Esophagus squamous epithelium (tissue), 5 donors: ENCODE data around the gene GFI1B. TPM values are rescaled to one million over a fixed set of nuclear protein-coding genes. Genes with fewer than 3 reads are reported as not detected.

ENCODE experiments used
- DNase-seq: peaks from one replicate; lab custom pipeline; 2025; lab: John Stamatoyannopoulos, UW
- H3K27ac ChIP-seq, 4 donors: fragments of 200-600 bp; sonication (generic); one replicate each; pipeline ENCODE4 v1.5.1; 2016 to 2019; ENCODE audit warnings: mild to moderate bottlenecking in 1 of 4
- H3K27me3 ChIP-seq, 4 donors: fragments of 200-600 bp; sonication (generic); 1 replicate in 3 of 4; 2 replicates in 1 of 4; pipeline versions ENCODE4 v1.5.1 to v1.6.0; 2017 to 2021; ENCODE audit warnings: antibody characterized with exemption in 1 of 4
- H3K36me3 ChIP-seq, 3 donors: fragments of 200-600 bp; sonication (generic); one replicate each; pipeline ENCODE4 v1.5.1; 2016 to 2019
- H3K4me1 ChIP-seq, 3 donors: fragments of 200-600 bp; sonication (generic); one replicate each; pipeline ENCODE4 v1.5.1; 2017 to 2019
- H3K4me3 ChIP-seq, 4 donors: fragments of 200-600 bp; sonication (generic); 1 replicate in 3 of 4; 2 replicates in 1 of 4; pipeline ENCODE4 v1.5.1; 2016 to 2019; ENCODE audit warnings: mild to moderate bottlenecking in 2 of 4, moderate library complexity in 1 of 4
- H3K9me3 ChIP-seq, 3 donors: fragments of 200-600 bp; sonication (generic); one replicate each; pipeline ENCODE4 v1.5.1; 2016 to 2019
- POLR2A ChIP-seq, 4 donors: fragments of 450-650 bp; IDR thresholded peaks; one replicate each; pipeline ENCODE4 v1.6.1; 2017; ENCODE audit warnings: antibody characterized with exemption in 4 of 4, mild to moderate bottlenecking in 4 of 4, moderate library complexity in 3 of 4
- WGBS, 2 donors: methylation state at CpG; one replicate each; pipeline ENCODE4 v1.1.5; 2018; 5-methylcytosine and 5-hydroxymethylcytosine counted together
- intact Hi-C: fragments of 100-400 bp; cut with DNase I; formaldehyde crosslinking; loops from one replicate; pipeline ENCODE4 v1.15.0; 2022
- total RNA-seq, 4 donors: library from RNA; depleted of rRNA; stranded (reverse); fragments of >200 nt; gene quantifications; one replicate each; pipeline ENCODE4 v1.1.0, GENCODE V29; 2016
- TF ChIP-seq, protein P1 (sequence below), 6 experiments: fragments of 450-650 bp in 4 of 6; fragments of 200-600 bp in 2 of 6; sonication (generic) in 2 of 6; IDR thresholded peaks; one replicate each; pipeline ENCODE4 v1.5.1; 2016 to 2019; ENCODE audit warnings: antibody characterized with exemption in 6 of 6, mild to moderate bottlenecking in 4 of 6, moderate library complexity in 4 of 6
- donor health status: DM: yes; HTN: yes; CAD: no.

GFI1B gene
- under 1 TPM in 1 of 4 donors, not detected in 3; 0.57 TPM for total RNA-seq

DNA sequence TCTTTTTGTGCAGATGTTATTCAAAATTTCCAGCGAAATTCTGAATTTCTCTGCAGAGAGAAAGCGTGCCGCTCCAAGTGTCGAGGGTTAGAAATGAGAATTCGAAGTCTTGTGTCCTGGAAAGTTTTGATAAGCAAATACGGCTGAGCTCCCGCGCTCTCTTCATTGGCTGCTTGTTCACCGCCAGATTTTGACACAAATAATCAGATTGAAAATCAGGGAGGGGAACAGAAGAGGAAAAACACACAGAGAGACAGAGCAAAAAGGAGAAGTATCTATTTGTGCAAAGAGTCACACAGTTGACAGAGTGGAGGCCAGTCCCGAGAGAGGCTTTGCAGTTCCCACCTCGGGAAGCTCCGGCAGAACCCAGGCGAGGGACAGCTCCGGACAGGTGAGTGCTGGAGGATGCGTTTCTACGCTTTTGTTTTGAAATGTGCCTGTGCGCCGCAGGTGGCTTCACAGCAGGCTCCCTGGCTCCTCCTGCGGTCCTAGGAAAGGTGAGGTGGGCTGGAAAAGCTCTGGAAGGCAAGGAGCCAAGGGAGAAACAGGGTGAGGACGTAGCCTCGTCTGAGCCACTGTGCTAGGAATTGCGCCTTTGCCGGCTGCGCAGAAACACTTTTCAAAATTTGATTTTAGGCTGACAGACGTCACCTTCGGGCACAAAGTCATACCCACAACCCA lies at the start of gene GFI1B:
TSS of gene GFI1B (plus strand) at position 244 of the 681 bp plus-strand sequence. CDS start 7,985 bp downstream, outside the sequence.
- Histone ChIP-seq H3K4me1 (peaks cover 0 to 14% (median 4%) of the 10 kb centered on the region in 3 donors), H3K27me3 (peaks cover 0 to 86% (median 7%) of the 10 kb centered on the region in 4 donors), H3K36me3 (no peaks in the 10 kb centered on the region), H3K4me3 (no peak within 1 kb of the TSS), H3K9me3 (no peaks in the 10 kb centered on the region), H3K27ac (no peak within 1 kb of the TSS)
- WGBS, 2 donors, result 33 to 35% methylated on average over 25 to 26 of the region's 26 CpGs
- intact Hi-C loops, result loop anchor here (10.0 kb wide), 1 partner anchor 74 kb away; no protein-coding TSS in a partner anchor
- no peak for DNase-seq
- TF ChIP-seq POLR2A (IDR thresholded peaks at IDR 0.05), result no peak
- TF ChIP-seq, protein P1, sequence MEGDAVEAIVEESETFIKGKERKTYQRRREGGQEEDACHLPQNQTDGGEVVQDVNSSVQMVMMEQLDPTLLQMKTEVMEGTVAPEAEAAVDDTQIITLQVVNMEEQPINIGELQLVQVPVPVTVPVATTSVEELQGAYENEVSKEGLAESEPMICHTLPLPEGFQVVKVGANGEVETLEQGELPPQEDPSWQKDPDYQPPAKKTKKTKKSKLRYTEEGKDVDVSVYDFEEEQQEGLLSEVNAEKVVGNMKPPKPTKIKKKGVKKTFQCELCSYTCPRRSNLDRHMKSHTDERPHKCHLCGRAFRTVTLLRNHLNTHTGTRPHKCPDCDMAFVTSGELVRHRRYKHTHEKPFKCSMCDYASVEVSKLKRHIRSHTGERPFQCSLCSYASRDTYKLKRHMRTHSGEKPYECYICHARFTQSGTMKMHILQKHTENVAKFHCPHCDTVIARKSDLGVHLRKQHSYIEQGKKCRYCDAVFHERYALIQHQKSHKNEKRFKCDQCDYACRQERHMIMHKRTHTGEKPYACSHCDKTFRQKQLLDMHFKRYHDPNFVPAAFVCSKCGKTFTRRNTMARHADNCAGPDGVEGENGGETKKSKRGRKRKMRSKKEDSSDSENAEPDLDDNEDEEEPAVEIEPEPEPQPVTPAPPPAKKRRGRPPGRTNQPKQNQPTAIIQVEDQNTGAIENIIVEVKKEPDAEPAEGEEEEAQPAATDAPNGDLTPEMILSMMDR (IDR thresholded peaks at IDR 0.05), result no peak

DNA sequence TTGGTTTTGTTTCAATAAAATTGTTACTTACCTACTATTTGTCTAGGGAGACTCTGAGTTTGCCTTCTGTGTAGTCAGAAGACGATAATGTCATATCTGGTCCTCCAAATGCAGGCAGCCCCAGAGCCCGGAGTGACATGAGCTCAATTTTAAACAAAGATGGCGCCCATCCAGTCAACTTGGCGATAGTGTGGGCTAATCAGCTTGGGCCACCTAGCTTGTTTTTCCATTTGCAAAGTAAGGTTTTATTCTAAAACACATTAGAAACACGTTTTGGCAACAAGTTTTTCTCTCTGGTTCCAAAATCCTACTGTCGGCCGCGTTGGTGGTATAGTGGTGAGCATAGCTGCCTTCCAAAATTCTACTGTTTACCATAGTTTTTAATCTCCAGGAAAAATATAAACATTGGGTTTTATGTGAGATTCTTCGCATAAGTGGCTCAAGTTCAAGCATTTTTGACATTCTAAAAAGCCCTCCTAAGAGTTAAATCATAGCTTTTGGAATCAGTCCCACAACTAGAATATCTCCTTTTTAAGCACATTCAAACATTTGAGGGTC lies 47.2 kb upstream of the GFI1B start:
- no peak for DNase-seq
- 90% methylated on average over 9 of the region's 9 CpGs for WGBS, 2 donors
- Histone ChIP-seq H3K4me3 (no peak overlapping the region), H3K27me3 (no peaks in the 10 kb centered on the region), H3K4me1 (no peaks in the 10 kb centered on the region), H3K36me3 (peaks cover 0 to 82% (median under 1%) of the 10 kb centered on the region in 3 donors), H3K9me3 (no peaks in the 10 kb centered on the region), H3K27ac (no peak overlapping the region)
- TF ChIP-seq, protein P1 (IDR thresholded peaks at IDR 0.05), result no peak
- no peak for TF ChIP-seq POLR2A (IDR thresholded peaks at IDR 0.05)
- intact Hi-C loops, result no loop called here

DNA sequence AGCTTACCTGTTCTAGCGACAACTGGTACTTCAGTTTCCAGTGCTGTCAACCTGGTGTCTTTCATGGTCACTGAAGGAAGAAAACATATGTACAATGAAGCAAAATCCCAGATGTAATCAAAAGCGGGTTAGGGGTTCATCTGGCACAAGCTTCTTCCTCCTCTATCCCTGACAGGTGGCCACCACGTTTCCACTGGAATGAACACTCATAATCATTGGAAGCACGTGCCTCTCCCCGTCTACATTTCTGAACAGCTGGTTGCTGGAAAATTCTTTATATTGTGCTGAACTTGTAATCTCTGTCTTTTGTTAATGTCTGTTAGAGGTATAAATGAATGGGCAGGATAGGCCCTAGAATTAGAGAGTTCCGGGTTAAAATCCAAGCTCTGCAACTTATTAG lies 43.5 kb upstream of the GFI1B start:
- no peak overlapping the region for H3K27ac ChIP-seq
- WGBS, 2 donors, result 83 to 89% methylated on average over 6 of the region's 6 CpGs
- peaks cover 0 to 46% (median 0%) of the 10 kb centered on the region in 3 donors for H3K36me3 ChIP-seq
- no peaks in the 10 kb centered on the region for H3K9me3 ChIP-seq
- H3K4me3 ChIP-seq, result no peak overlapping the region
- TF ChIP-seq POLR2A (IDR thresholded peaks at IDR 0.05), result no peak
- TF ChIP-seq, protein P1 (IDR thresholded peaks at IDR 0.05), result no peak
- intact Hi-C loops, result no loop called here
- no peak for DNase-seq
- no peaks in the 10 kb centered on the region for H3K27me3 ChIP-seq
- H3K4me1 ChIP-seq, result peaks cover 0 to 7% (median 0%) of the 10 kb centered on the region in 3 donors

DNA sequence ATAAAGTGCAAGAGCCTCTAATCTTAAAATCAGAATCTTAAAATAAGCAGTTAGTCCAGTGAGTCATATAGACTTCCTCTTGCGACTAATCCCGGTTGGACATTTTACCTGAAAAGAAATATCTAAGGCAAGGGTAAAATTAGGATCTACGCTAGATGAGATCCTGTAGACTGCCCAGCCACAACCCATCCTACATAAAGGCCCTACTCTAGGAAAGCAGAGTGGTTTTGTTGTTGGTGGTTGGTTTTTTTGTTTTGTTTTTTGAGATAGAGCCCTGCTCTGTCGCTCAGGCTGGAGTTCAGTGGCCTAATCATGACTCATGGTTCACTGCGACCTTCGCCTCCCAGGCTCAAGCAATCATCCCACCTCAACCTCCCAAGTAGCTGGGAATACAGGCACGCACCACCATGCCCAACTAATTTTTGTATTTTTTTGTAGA lies 41.0 kb upstream of the GFI1B start:
- no peaks in the 10 kb centered on the region for H3K27me3 ChIP-seq
- H3K4me1 ChIP-seq, result peaks cover 0 to 17% (median 2%) of the 10 kb centered on the region in 3 donors
- H3K9me3 ChIP-seq, result no peaks in the 10 kb centered on the region
- no peak overlapping the region for H3K27ac ChIP-seq
- H3K4me3 ChIP-seq, result no peak overlapping the region
- TF ChIP-seq POLR2A (IDR thresholded peaks at IDR 0.05), result no peak
- TF ChIP-seq, protein P1 (IDR thresholded peaks at IDR 0.05), result no peak
- no peak for DNase-seq
- 85 to 87% methylated on average over 7 of the region's 7 CpGs for WGBS, 2 donors
- H3K36me3 ChIP-seq, result peaks cover 0 to 26% (median 0%) of the 10 kb centered on the region in 3 donors
- intact Hi-C loops, result no loop called here

DNA sequence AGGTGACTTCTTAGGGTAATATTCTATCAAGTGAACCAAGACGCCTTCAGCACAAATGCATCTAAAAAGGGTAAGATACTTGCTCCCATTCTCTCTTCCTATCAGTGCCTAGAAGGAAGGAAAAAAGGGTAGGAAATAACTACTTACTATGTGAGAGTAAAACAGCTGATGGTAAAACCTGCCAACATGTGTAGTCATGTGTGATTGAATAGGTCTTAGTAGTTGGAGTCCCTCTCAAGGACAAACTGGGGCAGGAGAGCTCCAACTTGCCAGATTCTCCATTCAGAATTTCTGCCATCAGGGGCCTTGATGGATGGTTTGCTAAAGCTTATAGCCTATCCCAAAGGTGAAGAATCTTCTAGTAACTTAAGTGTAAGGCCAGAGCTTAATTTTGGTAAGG lies 39.3 kb upstream of the GFI1B start:
- Histone ChIP-seq H3K27me3 (no peaks in the 10 kb centered on the region), H3K4me1 (peaks cover 9 to 33% (median 13%) of the 10 kb centered on the region in 3 donors), H3K27ac (no peak overlapping the region), H3K9me3 (no peaks in the 10 kb centered on the region), H3K36me3 (peaks cover 0 to 9% (median 0%) of the 10 kb centered on the region in 3 donors), H3K4me3 (no peak overlapping the region)
- 83 to 89% methylated on average over 1 of the region's 1 CpG for WGBS, 2 donors
- no peak for DNase-seq
- TF ChIP-seq, protein P1 (IDR thresholded peaks at IDR 0.05), result no peak
- TF ChIP-seq POLR2A (IDR thresholded peaks at IDR 0.05), result no peak
- intact Hi-C loops, result no loop called here
